K562 (cell line): Measurements from ENCODE around the gene SLC4A5. TPM values are rescaled to one million over a fixed set of nuclear protein-coding genes. Genes with fewer than 3 reads are reported as not detected.

Experiments
- ATAC-seq: fragments of 200-7000 bp; cut with Tn5 transposase; 3 replicates; pipeline ENCODE4 v1.9.1; 2020; ENCODE audit warnings: moderate library complexity
- BruUV-seq: library from RNA; stranded (reverse); fragments of 400-500 nt; replicated peaks from 2 replicates; lab custom pipeline; 2021; lab: Mats Ljungman, UMichigan
- CTCF ChIA-PET: fragments of 300-600 bp; formaldehyde crosslinking; extraction: SDS; loops from one replicate; lab custom pipeline; 2021; ENCODE audit warnings: low intra/inter-chr PET ratio; lab: Yijun Ruan, JAX
- POLR2A ChIA-PET: fragments of 300-600, 350-650 bp; sonication (Branson Sonifier 250); formaldehyde crosslinking; extraction: SDS; loops from one replicate; lab custom pipeline; 2021; ENCODE audit warnings: antibody characterized with exemption, inconsistent platforms; lab: Yijun Ruan, JAX
- DNase-seq, 4 experiments: peaks; one replicate each; pipeline versions ENCODE4 v3.0.0 to v3.0.0-alpha.2; 2011 to 2018; ENCODE audit warnings: low spot score in 3 of 4, mixed read lengths in 3 of 4; ENCODE audit errors: extremely low read depth in 1 of 4
- FAIRE-seq: peaks from 2 replicates; lab custom pipeline; 2011; peaks lifted over from hg19 to GRCh38; lab: Jason Lieb, UNC
- H2AFZ ChIP-seq: 2 replicates; pipeline ENCODE4 v1.6.0; 2011; ENCODE audit warnings: low read depth, low read length, control low read depth, inconsistent platforms
- H3K27ac ChIP-seq: fragments of 200-600 bp; 3 replicates; pipeline ENCODE4 v1.8.0; 2011; ENCODE audit warnings: low read depth, mild to moderate bottlenecking, control low read depth, inconsistent platforms, low read length, moderate library complexity, mixed read lengths; ENCODE audit errors: extremely low read depth
- H3K27me3 ChIP-seq, 2 experiments: fragments of 300-600 bp in 1 of 2; 2 replicates in 1 of 2; 3 replicates in 1 of 2; pipeline versions ENCODE4 v1.6.0 to v1.8.0; 2011; ENCODE audit warnings: inconsistent platforms in 2 of 2, low read length in 2 of 2, mild to moderate bottlenecking in 1 of 2, mixed read lengths in 1 of 2, moderate library complexity in 1 of 2; ENCODE audit not compliant: control insufficient read depth in 2 of 2, insufficient read depth in 2 of 2
- H3K36me3 ChIP-seq: fragments of 300-600 bp; 3 replicates; pipeline ENCODE4 v1.8.0; 2011; ENCODE audit warnings: mild to moderate bottlenecking, low read length, inconsistent platforms; ENCODE audit not compliant: control insufficient read depth, insufficient read depth
- H3K4me1 ChIP-seq, 2 experiments: fragments of 200-600 bp in 1 of 2; replicated peaks in 1 of 2; 2 replicates in 1 of 2; 3 replicates in 1 of 2; pipeline versions ENCODE4 v1.5.1 to v1.8.0; 2011; ENCODE audit warnings: inconsistent platforms in 2 of 2, low read length in 2 of 2, mild to moderate bottlenecking in 1 of 2, mixed read lengths in 1 of 2, moderate library complexity in 1 of 2; ENCODE audit not compliant: control insufficient read depth in 2 of 2, insufficient read depth in 2 of 2
- H3K4me2 ChIP-seq: 2 replicates; pipeline ENCODE4 v1.6.1; 2011; ENCODE audit warnings: low read length, control low read depth, inconsistent platforms, mixed read lengths; ENCODE audit not compliant: insufficient read depth
- H3K4me3 ChIP-seq: fragments of 200-600 bp; sonication (generic), shearing (Covaris generic); 2 replicates; pipeline ENCODE4 v1.5.1; 2016; ENCODE audit warnings: control low read depth, inconsistent platforms
- H3K79me2 ChIP-seq: fragments of 200-600 bp; 3 replicates; pipeline ENCODE4 v1.8.0; 2011; ENCODE audit warnings: low read length, inconsistent platforms; ENCODE audit not compliant: control insufficient read depth, insufficient read depth
- H3K9ac ChIP-seq, 2 experiments: 2 replicates each; pipeline versions ENCODE4 v1.6.0 to v1.6.1; 2011; ENCODE audit warnings: low read depth in 2 of 2, low read length in 2 of 2, control low read depth in 1 of 2, inconsistent platforms in 1 of 2, mild to moderate bottlenecking in 1 of 2, mixed read lengths in 1 of 2; ENCODE audit not compliant: insufficient read depth in 1 of 2
- H3K9me1 ChIP-seq: one replicate; pipeline ENCODE4 v1.6.0; 2011; ENCODE audit warnings: inconsistent platforms, mild to moderate bottlenecking, low read length, moderate library complexity; ENCODE audit not compliant: control insufficient read depth, insufficient read depth
- H3K9me3 ChIP-seq: replicated peaks from 2 replicates; pipeline ENCODE4 v1.5.1; 2011; ENCODE audit warnings: low read depth, low read length, inconsistent platforms; ENCODE audit not compliant: control insufficient read depth, insufficient read depth
- H4K20me1 ChIP-seq: replicated peaks from 2 replicates; pipeline ENCODE4 v1.6.1; 2011; ENCODE audit warnings: low read length, inconsistent platforms, mixed read lengths; ENCODE audit not compliant: control insufficient read depth, insufficient read depth
- CHCHD3 ChIP-seq: fragments of 250-450 bp; sonication (Bioruptor Pico); IDR thresholded peaks from 2 replicates; pipeline ENCODE4 v2.1.2; 2022; ENCODE audit warnings: mild to moderate bottlenecking
- EGR1 ChIP-seq: fragments of 450-650 bp; conservative IDR thresholded peaks from 2 replicates; pipeline ENCODE4 v1.6.1; 2017; ENCODE audit warnings: mild to moderate bottlenecking
- ILK ChIP-seq: fragments of 450-650 bp; IDR thresholded peaks from 2 replicates; pipeline ENCODE4 v1.6.1; 2016; ENCODE audit warnings: missing genetic modification characterization, low read depth, mild to moderate bottlenecking, missing compliant biosample characterization, moderate library complexity, borderline replicate concordance
- KLF16 ChIP-seq: IDR thresholded peaks from 2 replicates; pipeline ENCODE4 v1.6.1; 2016; ENCODE audit warnings: antibody characterized with exemption
- MLX ChIP-seq, 2 experiments: fragments of 450-650 bp in 1 of 2; sonication (generic) in 1 of 2; formaldehyde crosslinking; conservative IDR thresholded peaks; 2 replicates each; pipeline versions ENCODE4 v1.4.0 to v1.8.1; 2020 to 2022; ENCODE audit warnings: mild to moderate bottlenecking in 1 of 2, missing genetic modification reagents in 1 of 2
- MTA2 ChIP-seq: fragments of 450-650 bp; IDR thresholded peaks from 2 replicates; pipeline ENCODE4 v1.6.1; 2016; ENCODE audit warnings: low read depth
- NCOA2 ChIP-seq, 2 experiments: fragments of 450-650 bp; IDR thresholded peaks; 2 replicates each; pipeline ENCODE4 v1.6.1; 2018; ENCODE audit warnings: mild to moderate bottlenecking in 2 of 2, moderate library complexity in 1 of 2; ENCODE audit not compliant: partially characterized antibody in 2 of 2
- NR1H2 ChIP-seq: sonication (generic); formaldehyde crosslinking; IDR thresholded peaks from 2 replicates; pipeline ENCODE4 v1.4.0; 2020; ENCODE audit warnings: mild to moderate bottlenecking, missing genetic modification reagents
- PRPF4 ChIP-seq: fragments of 200-400 bp; formaldehyde crosslinking; IDR thresholded peaks from one replicate; pipeline ENCODE4 v1.6.1; 2017; ENCODE audit warnings: low read length, low read depth, mild to moderate bottlenecking; ENCODE audit not compliant: insufficient read depth, poor library complexity, severe bottlenecking
- RBFOX2 ChIP-seq: fragments of 200-400 bp; formaldehyde crosslinking; IDR thresholded peaks from 2 replicates; pipeline ENCODE4 v1.6.1; 2017; ENCODE audit warnings: low read depth, mild to moderate bottlenecking, low read length, moderate library complexity
- SNIP1 ChIP-seq: fragments of 450-650 bp; IDR thresholded peaks from 2 replicates; pipeline ENCODE4 v1.7.1; 2017; ENCODE audit warnings: low read depth, mild to moderate bottlenecking
- TARDBP ChIP-seq: fragments of 450-650 bp; IDR thresholded peaks from 2 replicates; pipeline ENCODE4 v1.6.1; 2016
- TFE3 ChIP-seq: fragments of 450-650 bp; formaldehyde crosslinking; IDR thresholded peaks from 2 replicates; pipeline ENCODE4 v1.4.0; 2020; ENCODE audit warnings: mild to moderate bottlenecking, mixed read lengths
- TRIM24 ChIP-seq, 2 experiments: fragments of 450-650 bp; IDR thresholded peaks; 2 replicates each; pipeline ENCODE4 v1.6.1; 2016
- TRIM28 ChIP-seq: fragments of 450-650 bp; IDR thresholded peaks from 2 replicates; pipeline ENCODE4 v1.6.1; 2017
- YBX1 ChIP-seq: fragments of 450-650 bp; IDR thresholded peaks from 2 replicates; pipeline ENCODE4 v1.7.1; 2016; ENCODE audit warnings: mild to moderate bottlenecking
- ZNF584 ChIP-seq: fragments of 200-800 bp; sonication (Bioruptor generic); IDR thresholded peaks from 2 replicates; pipeline ENCODE4 v1.6.1; 2016; ENCODE audit warnings: low read depth, mild to moderate bottlenecking, missing genetic modification characterization, missing compliant biosample characterization
- WGBS: fragments of 100-300 bp; shearing (Covaris generic); methylation state at CpG from one replicate; pipeline ENCODE4 v1.1.6; 2016; ENCODE audit warnings: low coverage, mixed read lengths; ENCODE audit not compliant: insufficient coverage; ENCODE audit errors: missing lambda C conversion rate; 5-methylcytosine and 5-hydroxymethylcytosine counted together
- in situ Hi-C: fragments of 300-500 bp; cut with MboI; formaldehyde crosslinking; loops from 4 replicates; pipeline ENCODE4 v1.15.0; 2018; ENCODE audit warnings: inconsistent platforms, mixed read lengths
- intact Hi-C: fragments of 100-400 bp; cut with micrococcal nuclease; formaldehyde crosslinking; loops from 2 replicates; pipeline ENCODE4 v1.14.2; 2022
- polyA plus RNA-seq, 8 experiments: library from polyadenylated mRNA; depleted of rRNA in 4 of 8; stranded (reverse) in 5 of 8; unstranded in 3 of 8; fragments of >200 nt; fragmentation: Nextera tagmentation in 2 of 8; fragmentation: Illumina TruSeq in 1 of 8; extraction: Ambion mirVana in 2 of 8; extraction: Trizol in 1 of 8; gene quantifications; 2 replicates each; pipeline versions ENCODE4 v1.2.1 to v1.2.3, GENCODE V29; 2011 to 2014; ENCODE audit warnings: inconsistent platforms in 1 of 8, missing spikeins in 1 of 8
- total RNA-seq, 7 experiments: library from RNA; depleted of rRNA in 6 of 7; stranded (reverse); fragments of >200 nt in 6 of 7; fragmentation: Illumina TruSeq in 2 of 7; extraction: Trizol in 2 of 7; gene quantifications; 2 replicates each; pipeline versions ENCODE4 v1.2.1 to v1.2.3, GENCODE V29; 2011 to 2021; ENCODE audit warnings: low replicate concordance in 1 of 7

The SLC4A5 gene
- total and polyA plus RNA-seq, 9 of the 15 experiments (the other 6 are each of a cell fraction or from before 2014, with no cell fraction given), result 0.03 to 0.77 (median 0.14) TPM; not detected in 1

DNA sequence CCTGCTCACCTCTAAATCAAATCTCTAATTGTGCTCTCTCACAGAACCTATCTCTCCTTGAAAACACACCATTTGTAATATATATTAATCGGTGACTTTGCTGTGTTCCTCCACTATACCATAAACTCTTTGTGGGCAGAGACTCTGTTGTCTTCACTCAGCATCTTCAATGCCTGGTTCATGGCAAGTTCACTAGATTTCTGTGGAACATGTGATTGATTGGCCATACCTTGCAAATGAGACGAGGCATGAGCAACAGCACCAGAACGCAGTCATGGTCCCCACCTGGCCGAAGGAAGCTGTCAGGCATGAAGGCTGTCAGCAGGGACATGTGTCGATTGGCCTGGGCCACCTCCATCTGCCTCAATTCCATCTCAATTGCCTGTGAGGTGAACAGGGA is 25.3 kb upstream of the SLC4A5 start:
- DNase-seq, result no peak
- H3K79me2 ChIP-seq, result no peaks in the 10 kb centered on the region
- TF ChIP-seq EGR1, result no peak
- TF ChIP-seq KLF16, result no peak
- TF ChIP-seq ILK (tag), result no peak
- TF ChIP-seq MLX (CRISPR knock-in tag; conservative IDR thresholded peaks at IDR 0.05), result no peak
- no peak for TF ChIP-seq NR1H2 (CRISPR knock-in tag)
- no peak for TF ChIP-seq CHCHD3 (CRISPR knock-in tag)
- no peak for TF ChIP-seq YBX1
- no peak for TF ChIP-seq TRIM24 (IDR thresholded peaks at IDR 0.05)
- TF ChIP-seq ZNF584, result no peak
- no peak for TF ChIP-seq NCOA2 (IDR thresholded peaks at IDR 0.05; ENCODE audit: partially characterized antibody in 2 of 2)
- TF ChIP-seq RBFOX2, result no peak
- no peak for TF ChIP-seq TFE3
- TF ChIP-seq PRPF4, result no peak
- TF ChIP-seq TRIM28, result no peak
- no peak for TF ChIP-seq SNIP1
- no peak for TF ChIP-seq MTA2
- no peak for TF ChIP-seq TARDBP
- 91% methylated on average over 5 of the region's 5 CpGs for WGBS
- peaks cover 76% of the 10 kb centered on the region for H3K36me3 ChIP-seq
- no peak overlapping the region for H2AFZ ChIP-seq
- no TSS peak for BruUV-seq
- POLR2A ChIA-PET, result no interaction called here
- intact Hi-C loops (no loop called here), in situ Hi-C loops (no loop called here)
- H3K27me3 ChIP-seq, result no peaks in the 10 kb centered on the region
- H3K4me1 ChIP-seq, result peaks cover 4 to 5% of the 10 kb centered on the region in 2 experiments; a peak in 2 of 5 replicates
- no peak overlapping the region for H3K27ac ChIP-seq
- ATAC-seq, result no peak
- H3K9me1 ChIP-seq, result no peaks in the 10 kb centered on the region
- H3K9ac ChIP-seq, result no peak overlapping the region
- CTCF ChIA-PET, result no interaction called here
- no peak for FAIRE-seq
- no peak overlapping the region for H3K4me3 ChIP-seq
- no peak overlapping the region for H3K4me2 ChIP-seq
- H3K9me3 ChIP-seq, result no peaks in the 10 kb centered on the region
- no peaks in the 10 kb centered on the region for H4K20me1 ChIP-seq
